ENCODE measurements around the gene P2RY13.

DNA sequence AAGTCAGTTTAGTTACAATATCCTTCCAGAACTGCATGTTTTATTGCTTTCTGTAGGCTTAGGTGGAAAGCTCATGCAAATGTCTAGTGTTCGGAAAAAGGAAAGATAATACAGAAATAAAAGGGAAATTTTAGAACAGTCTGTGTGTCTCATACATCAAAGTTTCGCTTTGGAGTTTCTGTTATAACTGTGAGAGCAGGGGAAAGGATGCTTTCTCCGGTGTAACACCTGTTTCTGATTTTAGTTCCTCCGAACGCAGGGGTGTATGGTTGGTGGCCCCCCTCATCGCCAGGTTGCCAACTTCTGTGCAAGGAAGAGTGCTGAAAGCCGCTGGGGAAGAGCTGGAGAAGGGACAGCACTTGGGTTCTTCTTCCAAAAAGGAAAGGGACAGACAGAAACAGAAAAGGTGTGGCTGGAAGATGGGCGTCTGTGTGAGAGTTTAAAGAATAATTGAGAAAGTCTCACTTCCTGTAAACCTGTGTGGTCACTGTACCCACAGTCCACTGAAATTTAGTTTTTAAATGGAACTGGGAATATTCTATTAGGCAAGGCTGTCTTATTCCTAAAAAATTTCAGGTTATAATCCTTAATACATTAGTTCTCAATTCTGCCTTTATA, 48.5 kb upstream of the P2RY13 start:
- TF ChIP-seq, protein P1, sequence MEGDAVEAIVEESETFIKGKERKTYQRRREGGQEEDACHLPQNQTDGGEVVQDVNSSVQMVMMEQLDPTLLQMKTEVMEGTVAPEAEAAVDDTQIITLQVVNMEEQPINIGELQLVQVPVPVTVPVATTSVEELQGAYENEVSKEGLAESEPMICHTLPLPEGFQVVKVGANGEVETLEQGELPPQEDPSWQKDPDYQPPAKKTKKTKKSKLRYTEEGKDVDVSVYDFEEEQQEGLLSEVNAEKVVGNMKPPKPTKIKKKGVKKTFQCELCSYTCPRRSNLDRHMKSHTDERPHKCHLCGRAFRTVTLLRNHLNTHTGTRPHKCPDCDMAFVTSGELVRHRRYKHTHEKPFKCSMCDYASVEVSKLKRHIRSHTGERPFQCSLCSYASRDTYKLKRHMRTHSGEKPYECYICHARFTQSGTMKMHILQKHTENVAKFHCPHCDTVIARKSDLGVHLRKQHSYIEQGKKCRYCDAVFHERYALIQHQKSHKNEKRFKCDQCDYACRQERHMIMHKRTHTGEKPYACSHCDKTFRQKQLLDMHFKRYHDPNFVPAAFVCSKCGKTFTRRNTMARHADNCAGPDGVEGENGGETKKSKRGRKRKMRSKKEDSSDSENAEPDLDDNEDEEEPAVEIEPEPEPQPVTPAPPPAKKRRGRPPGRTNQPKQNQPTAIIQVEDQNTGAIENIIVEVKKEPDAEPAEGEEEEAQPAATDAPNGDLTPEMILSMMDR (IDR thresholded peaks at IDR 0.05) = no peak
- no peak for TF ChIP-seq POLR2A (IDR thresholded peaks at IDR 0.05)
